PC-9 (cell line): Measurements from ENCODE around the gene ZEB2.

Experiments used
- CTCF ChIP-seq: fragments of 200-600 bp; sonication (generic); conservative IDR thresholded peaks from 2 replicates; pipeline ENCODE4 v1.6.1; 2017; ENCODE audit warnings: mixed run types, antibody characterized with exemption, mild to moderate bottlenecking, moderate library complexity
- EZH2 ChIP-seq: fragments of 200-600 bp; sonication (generic); IDR thresholded peaks from 2 replicates; pipeline ENCODE4 v1.8.0; 2017; ENCODE audit warnings: antibody characterized with exemption, low read depth

GRCh38 chr2:144362401-144362800 is 157.5 kb downstream of the ZEB2 start:
- no peak for TF ChIP-seq CTCF
- no peak for TF ChIP-seq EZH2
